Activated naive CD4-positive, alpha-beta T cell treated with anti-CD3 and anti-CD28 coated beads, Interleukin-2, amount 50 U/mL, for 24 hours (primary cell): ENCODE data around the gene SETBP1.

ENCODE experiments used
- H3K27ac Mint-ChIP-seq: one replicate; pipeline ENCODE4 v1.8.0; 2021; ENCODE audit warnings: mild to moderate bottlenecking, mixed read lengths
- H3K27me3 Mint-ChIP-seq: one replicate; pipeline ENCODE4 v1.8.0; 2021; ENCODE audit warnings: mixed read lengths
- H3K36me3 Mint-ChIP-seq: one replicate; pipeline ENCODE4 v1.8.0; 2021; ENCODE audit warnings: mixed read lengths
- H3K4me1 Mint-ChIP-seq: one replicate; pipeline ENCODE4 v1.8.0; 2021; ENCODE audit warnings: mixed read lengths
- H3K4me3 Mint-ChIP-seq: one replicate; pipeline ENCODE4 v1.8.0; 2021; ENCODE audit warnings: mild to moderate bottlenecking, mixed read lengths
- H3K9me3 Mint-ChIP-seq: one replicate; pipeline ENCODE4 v1.8.0; 2021; ENCODE audit warnings: mixed read lengths

Gene SETBP1

GRCh38 chr18:44880170-44880569 is 199.5 kb downstream of the SETBP1 start:
- no peaks in the 10 kb centered on the region for H3K36me3 Mint-ChIP-seq
- no peaks in the 10 kb centered on the region for H3K9me3 Mint-ChIP-seq
- no peaks in the 10 kb centered on the region for H3K4me1 Mint-ChIP-seq
- H3K4me3 Mint-ChIP-seq: no peak overlapping the region
- no peak overlapping the region for H3K27ac Mint-ChIP-seq
- no peaks in the 10 kb centered on the region for H3K27me3 Mint-ChIP-seq

GRCh38 chr18:44881461-44882162 is 200.9 kb downstream of the SETBP1 start:
- H3K36me3 Mint-ChIP-seq: no peaks in the 10 kb centered on the region
- no peaks in the 10 kb centered on the region for H3K27me3 Mint-ChIP-seq
- H3K27ac Mint-ChIP-seq: no peak overlapping the region
- H3K4me3 Mint-ChIP-seq: no peak overlapping the region
- H3K4me1 Mint-ChIP-seq: no peaks in the 10 kb centered on the region
- H3K9me3 Mint-ChIP-seq: no peaks in the 10 kb centered on the region

DNA sequence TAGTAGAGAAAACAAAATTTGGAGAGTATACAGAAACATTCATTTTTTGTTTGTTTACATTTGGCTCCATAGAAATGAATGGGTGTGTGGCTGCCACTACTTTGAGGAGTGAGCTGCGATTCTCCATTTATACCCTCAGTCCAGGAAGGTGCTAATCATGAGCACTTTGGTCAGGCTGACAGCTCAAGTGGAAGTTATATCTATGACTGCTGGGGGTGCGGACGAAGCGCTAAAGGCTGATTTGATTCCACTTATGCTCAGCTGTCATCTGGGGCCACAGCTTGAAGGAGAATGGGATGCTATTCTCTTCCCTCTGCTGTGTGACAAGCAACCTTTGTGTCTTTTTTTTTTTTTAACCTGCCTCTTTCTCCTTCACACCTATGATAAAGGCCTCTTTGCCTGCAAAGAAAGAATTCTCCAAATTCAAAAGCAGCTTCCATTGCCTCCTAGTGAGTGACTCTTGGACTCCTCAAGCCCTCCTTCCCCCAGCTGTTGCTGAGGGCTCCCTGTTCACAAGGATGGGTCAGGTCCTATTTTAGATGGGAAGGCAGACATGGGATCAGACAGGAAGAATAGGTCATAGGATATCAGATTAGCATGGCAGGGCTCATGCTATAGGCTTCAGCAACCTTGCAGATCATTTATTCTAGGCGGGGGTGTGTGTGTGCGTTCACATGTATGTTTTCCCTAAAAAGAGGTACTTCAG is 201.6 kb downstream of the SETBP1 start:
- Mint-ChIP-seq H3K36me3 (no peaks in the 10 kb centered on the region), H3K27me3 (no peaks in the 10 kb centered on the region), H3K27ac (no peak overlapping the region), H3K9me3 (no peaks in the 10 kb centered on the region), H3K4me1 (peaks cover 1% of the 10 kb centered on the region), H3K4me3 (no peak overlapping the region)

DNA sequence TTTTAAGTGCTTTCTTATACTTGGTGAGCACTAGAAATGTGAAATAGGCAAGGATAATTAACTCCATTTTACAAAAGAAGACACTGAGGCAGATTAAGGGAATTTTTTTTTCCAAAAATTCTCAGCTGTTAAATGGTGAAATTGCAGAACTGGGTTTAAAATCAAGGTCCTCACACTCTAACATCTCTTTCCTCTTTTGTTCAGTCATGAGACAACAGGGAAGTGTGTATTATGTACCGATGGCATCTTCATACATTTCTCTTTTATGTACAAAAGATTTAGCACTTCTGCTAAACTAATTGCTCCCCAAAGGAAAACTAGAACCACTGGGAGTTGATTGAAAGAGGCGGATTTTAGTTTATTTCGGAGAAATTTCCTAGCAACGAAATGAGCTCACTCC is 203.0 kb downstream of the SETBP1 start:
- H3K4me1 Mint-ChIP-seq: peaks cover 6% of the 10 kb centered on the region
- H3K36me3 Mint-ChIP-seq: no peaks in the 10 kb centered on the region
- no peaks in the 10 kb centered on the region for H3K27me3 Mint-ChIP-seq
- H3K27ac Mint-ChIP-seq: no peak overlapping the region
- H3K4me3 Mint-ChIP-seq: no peak overlapping the region
- H3K9me3 Mint-ChIP-seq: no peaks in the 10 kb centered on the region

DNA sequence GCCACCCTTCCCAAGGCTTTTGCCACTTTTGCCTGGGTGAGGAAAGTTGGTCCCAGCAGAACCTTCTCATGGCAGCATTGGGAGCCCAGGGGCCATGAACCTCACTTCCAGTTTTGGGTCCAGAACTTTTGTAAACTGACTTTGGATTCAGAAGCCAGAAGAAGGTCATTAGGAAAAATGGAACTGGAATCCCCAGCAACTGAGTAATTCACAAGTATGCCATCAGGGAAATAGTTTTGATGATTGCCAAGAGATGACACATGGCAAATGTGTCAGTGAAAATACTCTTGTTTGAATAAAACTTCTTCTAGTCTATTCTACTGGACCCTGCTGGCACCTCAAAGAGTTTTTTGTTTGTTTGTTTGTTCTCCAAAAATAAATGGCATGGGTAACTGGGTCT is 203.7 kb downstream of the SETBP1 start:
- peaks cover 6% of the 10 kb centered on the region for H3K4me1 Mint-ChIP-seq
- H3K4me3 Mint-ChIP-seq: no peak overlapping the region
- no peaks in the 10 kb centered on the region for H3K36me3 Mint-ChIP-seq
- no peak overlapping the region for H3K27ac Mint-ChIP-seq
- no peaks in the 10 kb centered on the region for H3K9me3 Mint-ChIP-seq
- H3K27me3 Mint-ChIP-seq: no peaks in the 10 kb centered on the region

DNA sequence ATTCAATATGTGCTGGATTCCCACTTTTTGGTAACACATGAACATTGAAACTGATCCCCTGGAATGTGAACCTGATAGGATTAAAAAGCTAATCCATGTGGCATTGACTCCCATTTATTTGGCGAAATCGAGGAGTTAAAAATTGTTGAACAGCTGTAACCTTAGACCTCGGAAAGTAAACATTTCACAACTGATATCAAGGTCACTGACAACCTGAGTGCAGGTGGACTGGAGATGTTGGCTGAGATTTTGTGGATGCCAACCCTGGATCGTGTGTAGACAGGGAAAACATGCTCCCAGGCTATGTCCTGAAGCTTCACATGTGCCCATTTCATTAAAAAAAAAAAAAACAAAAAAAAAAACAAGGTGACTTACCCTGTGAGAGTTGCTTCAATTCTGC is 204.8 kb downstream of the SETBP1 start:
- Mint-ChIP-seq H3K9me3 (peaks cover 2% of the 10 kb centered on the region), H3K4me3 (no peak overlapping the region), H3K27ac (no peak overlapping the region), H3K27me3 (no peaks in the 10 kb centered on the region), H3K36me3 (no peaks in the 10 kb centered on the region), H3K4me1 (peaks cover 6% of the 10 kb centered on the region)

- Mint-ChIP-seq H3K4me3 (peak overlapping the region; percentile 16), H3K27me3 (no peaks in the 10 kb centered on the region), H3K27ac (peak overlapping the region; percentile 95), H3K36me3 (no peaks in the 10 kb centered on the region), H3K9me3 (peaks cover 8% of the 10 kb centered on the region), H3K4me1 (peaks cover 6% of the 10 kb centered on the region)
Observed at GRCh38 chr18:44887227-44887631, 206.5 kb downstream of the SETBP1 start.

DNA sequence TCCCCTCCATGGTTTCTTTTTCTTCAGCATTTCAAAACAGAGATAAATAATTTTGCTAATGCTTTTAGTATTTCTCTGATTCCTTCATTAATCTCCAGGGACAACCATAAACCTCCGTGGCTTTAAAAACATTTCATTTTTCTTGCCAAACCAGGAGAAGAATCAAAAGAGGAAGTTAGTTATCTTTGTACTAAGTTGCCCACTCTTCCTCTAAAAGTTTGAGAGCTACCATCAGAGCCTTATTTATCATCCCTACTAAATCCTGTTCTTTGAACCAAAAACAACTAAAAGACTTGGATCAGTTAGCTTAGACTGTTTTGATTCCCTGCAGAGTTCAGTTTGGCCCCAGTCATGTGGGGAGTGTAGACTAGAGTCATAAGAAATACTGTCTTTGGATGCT is 208.4 kb downstream of the SETBP1 start:
- Mint-ChIP-seq H3K4me1 (peaks cover 16% of the 10 kb centered on the region), H3K27me3 (no peaks in the 10 kb centered on the region), H3K27ac (no peak overlapping the region), H3K9me3 (peaks cover 8% of the 10 kb centered on the region), H3K4me3 (no peak overlapping the region), H3K36me3 (no peaks in the 10 kb centered on the region)

- H3K36me3 Mint-ChIP-seq: peaks cover 1% of the 10 kb centered on the region
Observed at GRCh38 chr18:44893045-44893706, 212.5 kb downstream of the SETBP1 start.

GRCh38 chr18:44893966-44894365 is 213.3 kb downstream of the SETBP1 start:
- Mint-ChIP-seq H3K4me3 (no peak overlapping the region), H3K27ac (no peak overlapping the region), H3K27me3 (no peaks in the 10 kb centered on the region), H3K4me1 (peaks cover 20% of the 10 kb centered on the region), H3K9me3 (peaks cover 8% of the 10 kb centered on the region), H3K36me3 (peaks cover 1% of the 10 kb centered on the region)

More at GRCh38 chr18:44893045-44893706, 212.5 kb downstream of the SETBP1 start:
- peaks cover 20% of the 10 kb centered on the region for H3K4me1 Mint-ChIP-seq
- no peak overlapping the region for H3K4me3 Mint-ChIP-seq
- no peaks in the 10 kb centered on the region for H3K27me3 Mint-ChIP-seq
- peak overlapping the region; percentile 44 for H3K27ac Mint-ChIP-seq
- H3K9me3 Mint-ChIP-seq: peaks cover 8% of the 10 kb centered on the region

- H3K27ac Mint-ChIP-seq: no peak overlapping the region
- H3K27me3 Mint-ChIP-seq: peaks cover 2% of the 10 kb centered on the region
Observed at GRCh38 chr18:44895176-44895798, 214.6 kb downstream of the SETBP1 start.

DNA sequence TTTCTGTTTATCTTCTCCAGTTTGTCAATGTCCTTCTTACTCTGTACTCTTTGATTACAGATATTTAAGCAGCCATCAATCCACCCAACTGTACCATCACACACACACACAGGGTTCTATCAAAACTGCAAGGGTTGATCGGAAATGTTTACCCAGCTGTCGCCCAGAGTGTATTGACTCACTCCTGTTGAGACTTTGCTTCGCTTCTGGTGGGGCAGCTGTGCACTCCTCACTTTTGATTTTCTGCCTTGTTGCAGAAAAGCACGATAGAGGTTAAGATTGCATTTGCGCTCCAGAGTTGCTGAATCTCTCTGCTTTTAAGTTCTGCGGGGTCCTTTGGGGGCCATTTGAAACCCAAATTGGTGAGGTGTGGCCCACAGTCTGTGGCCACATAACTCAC is 216.2 kb downstream of the SETBP1 start:
- H3K27ac Mint-ChIP-seq: no peak overlapping the region
- peaks cover 5% of the 10 kb centered on the region for H3K27me3 Mint-ChIP-seq
- peaks cover 1% of the 10 kb centered on the region for H3K36me3 Mint-ChIP-seq
- H3K4me3 Mint-ChIP-seq: no peak overlapping the region
- no peaks in the 10 kb centered on the region for H3K9me3 Mint-ChIP-seq
- H3K4me1 Mint-ChIP-seq: peaks cover 20% of the 10 kb centered on the region

More at GRCh38 chr18:44895176-44895798, 214.6 kb downstream of the SETBP1 start:
- peaks cover 1% of the 10 kb centered on the region for H3K36me3 Mint-ChIP-seq
- H3K9me3 Mint-ChIP-seq: peaks cover 8% of the 10 kb centered on the region
- peaks cover 20% of the 10 kb centered on the region for H3K4me1 Mint-ChIP-seq
- no peak overlapping the region for H3K4me3 Mint-ChIP-seq

- Mint-ChIP-seq H3K27ac (no peak overlapping the region), H3K27me3 (peaks cover 5% of the 10 kb centered on the region), H3K4me1 (peaks cover 20% of the 10 kb centered on the region), H3K9me3 (no peaks in the 10 kb centered on the region), H3K4me3 (no peak overlapping the region), H3K36me3 (peaks cover 1% of the 10 kb centered on the region)
Observed at GRCh38 chr18:44897411-44897810, 216.7 kb downstream of the SETBP1 start.

DNA sequence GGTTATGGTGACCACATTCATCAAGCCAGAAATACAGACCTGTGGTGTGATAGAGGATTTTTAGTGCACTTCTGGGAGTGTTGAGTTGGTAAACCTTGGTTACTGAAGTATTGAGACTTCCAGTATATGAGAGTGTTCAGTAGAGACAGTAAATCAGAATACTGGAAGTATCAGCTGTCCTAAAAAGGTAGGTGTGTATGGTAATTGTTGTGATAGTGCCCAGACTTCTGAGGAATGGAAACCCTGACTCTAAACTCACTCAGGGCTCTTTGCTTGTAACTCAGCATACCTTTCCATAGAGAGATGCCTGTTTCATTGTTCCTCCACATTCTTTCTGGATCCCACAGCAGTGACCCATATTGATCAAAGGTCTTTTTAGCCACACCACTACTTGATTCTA is 217.1 kb downstream of the SETBP1 start:
- Mint-ChIP-seq H3K4me3 (no peak overlapping the region), H3K36me3 (peaks cover 1% of the 10 kb centered on the region), H3K27me3 (peaks cover 5% of the 10 kb centered on the region), H3K9me3 (no peaks in the 10 kb centered on the region), H3K4me1 (peaks cover 20% of the 10 kb centered on the region), H3K27ac (no peak overlapping the region)

- H3K4me1 Mint-ChIP-seq: peaks cover 16% of the 10 kb centered on the region
- H3K4me3 Mint-ChIP-seq: no peak overlapping the region
Observed at GRCh38 chr18:44898498-44898897, 217.8 kb downstream of the SETBP1 start.

DNA sequence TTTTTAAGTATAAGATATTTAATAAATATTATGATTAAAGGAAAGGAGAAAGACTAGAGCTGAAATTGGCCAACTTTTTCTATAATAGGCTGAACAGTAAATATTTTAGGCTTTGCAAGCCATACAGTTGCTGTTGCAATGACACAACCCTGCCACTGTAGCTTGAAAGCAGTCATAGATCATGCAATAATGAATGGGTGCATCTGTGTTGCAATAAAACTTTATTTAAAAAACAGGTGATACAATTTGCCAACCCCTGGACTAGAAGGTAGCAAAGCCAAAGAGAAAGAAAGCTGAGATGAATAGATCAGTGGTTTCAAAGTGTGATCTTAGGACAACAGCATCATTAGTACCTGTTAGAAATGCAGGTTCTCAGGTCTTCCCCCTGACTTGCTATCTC is 219.1 kb downstream of the SETBP1 start:
- peaks cover 1% of the 10 kb centered on the region for H3K36me3 Mint-ChIP-seq
- peaks cover 4% of the 10 kb centered on the region for H3K4me1 Mint-ChIP-seq
- H3K27ac Mint-ChIP-seq: no peak overlapping the region
- H3K27me3 Mint-ChIP-seq: peaks cover 5% of the 10 kb centered on the region
- H3K9me3 Mint-ChIP-seq: no peaks in the 10 kb centered on the region
- H3K4me3 Mint-ChIP-seq: no peak overlapping the region

More at GRCh38 chr18:44898498-44898897, 217.8 kb downstream of the SETBP1 start:
- H3K27me3 Mint-ChIP-seq: peaks cover 5% of the 10 kb centered on the region
- H3K36me3 Mint-ChIP-seq: peaks cover 1% of the 10 kb centered on the region
- no peaks in the 10 kb centered on the region for H3K9me3 Mint-ChIP-seq
- H3K27ac Mint-ChIP-seq: no peak overlapping the region
